ENCODE measurements around the gene P2RX3.

The P2RX3 gene

DNA sequence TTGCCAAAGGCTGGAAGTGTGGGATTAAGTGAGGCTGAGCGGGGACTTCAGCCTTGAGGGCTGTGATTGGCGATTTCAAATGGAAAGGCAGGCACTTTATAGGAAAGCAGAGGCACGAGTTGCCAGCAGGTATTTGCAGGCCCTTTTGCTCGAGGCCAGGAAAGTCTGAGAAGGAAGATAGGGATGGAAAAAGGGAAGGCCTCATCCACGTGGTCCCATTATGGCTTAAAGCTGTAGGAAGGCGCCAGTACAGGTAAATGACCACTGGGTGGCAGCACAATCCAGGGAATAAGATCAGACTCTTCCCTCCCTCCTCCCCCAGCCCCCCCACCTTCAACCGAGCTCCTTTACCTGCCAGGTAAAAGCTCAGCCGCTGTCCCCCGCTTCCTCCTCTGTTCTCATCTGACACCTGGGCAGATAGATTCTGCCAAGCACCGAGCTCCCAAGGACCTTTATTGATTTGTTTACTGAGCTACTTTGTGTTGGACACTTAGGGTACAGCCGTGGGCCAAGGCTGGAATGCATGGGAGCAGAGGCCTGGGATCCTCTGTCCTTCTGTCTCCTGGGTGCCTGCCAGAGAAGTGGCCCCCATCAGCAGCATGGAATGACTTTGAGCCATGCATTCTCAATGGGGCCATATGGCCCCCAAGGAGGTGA lies 7.5 kb downstream of the P2RX3 start:
- ChIA-PET CTCF (interaction anchor here (0.8 to 7.2 kb wide), 40 partner anchors 9 to 1331 kb away, joined by 3 to 60 read pairs (median 4); partner anchors contain the start of genes P2RX3, RTN4RL2 and SSRP1), POLR2A (no interaction called here)
- TF ChIP-seq, protein P1, sequence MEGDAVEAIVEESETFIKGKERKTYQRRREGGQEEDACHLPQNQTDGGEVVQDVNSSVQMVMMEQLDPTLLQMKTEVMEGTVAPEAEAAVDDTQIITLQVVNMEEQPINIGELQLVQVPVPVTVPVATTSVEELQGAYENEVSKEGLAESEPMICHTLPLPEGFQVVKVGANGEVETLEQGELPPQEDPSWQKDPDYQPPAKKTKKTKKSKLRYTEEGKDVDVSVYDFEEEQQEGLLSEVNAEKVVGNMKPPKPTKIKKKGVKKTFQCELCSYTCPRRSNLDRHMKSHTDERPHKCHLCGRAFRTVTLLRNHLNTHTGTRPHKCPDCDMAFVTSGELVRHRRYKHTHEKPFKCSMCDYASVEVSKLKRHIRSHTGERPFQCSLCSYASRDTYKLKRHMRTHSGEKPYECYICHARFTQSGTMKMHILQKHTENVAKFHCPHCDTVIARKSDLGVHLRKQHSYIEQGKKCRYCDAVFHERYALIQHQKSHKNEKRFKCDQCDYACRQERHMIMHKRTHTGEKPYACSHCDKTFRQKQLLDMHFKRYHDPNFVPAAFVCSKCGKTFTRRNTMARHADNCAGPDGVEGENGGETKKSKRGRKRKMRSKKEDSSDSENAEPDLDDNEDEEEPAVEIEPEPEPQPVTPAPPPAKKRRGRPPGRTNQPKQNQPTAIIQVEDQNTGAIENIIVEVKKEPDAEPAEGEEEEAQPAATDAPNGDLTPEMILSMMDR (IDR thresholded peaks at IDR 0.05; ENCODE audit: control extremely low read depth, extremely low read depth, low read depth, missing control alignments), result peak; percentile 80
- DNase-seq (ENCODE audit: extremely low spot score), result peak; percentile 80

DNA sequence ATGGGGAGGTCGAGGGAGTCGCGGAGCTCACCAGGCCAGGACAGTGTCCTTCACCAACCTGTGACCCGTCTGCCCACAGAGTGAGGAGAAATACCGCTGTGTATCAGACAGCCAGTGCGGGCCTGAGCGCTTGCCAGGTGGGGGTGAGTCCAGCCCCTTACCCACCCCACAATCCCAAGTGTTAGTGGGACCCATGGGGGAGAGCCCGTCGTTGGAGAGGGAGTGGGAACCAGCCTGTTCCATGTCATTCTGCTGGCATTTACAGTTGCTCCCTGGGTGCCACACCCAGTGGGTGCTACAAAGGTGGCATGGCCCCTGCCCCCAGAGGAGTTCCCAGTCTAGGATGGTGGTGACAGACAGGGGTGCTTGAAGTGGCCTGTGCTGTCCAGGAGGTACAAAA lies 9.2 kb downstream of the P2RX3 start:
- ChIA-PET POLR2A (no interaction called here), CTCF (interaction anchor here (0.7 to 7.2 kb wide), 13 partner anchors 11 to 1330 kb away, joined by 3 to 60 read pairs (median 7); partner anchors contain the start of genes P2RX3 and SSRP1)
- no peak for DNase-seq (ENCODE audit: extremely low spot score)
- TF ChIP-seq, protein P1 (IDR thresholded peaks at IDR 0.05; ENCODE audit: control extremely low read depth, extremely low read depth, low read depth, missing control alignments), result no peak

DNA sequence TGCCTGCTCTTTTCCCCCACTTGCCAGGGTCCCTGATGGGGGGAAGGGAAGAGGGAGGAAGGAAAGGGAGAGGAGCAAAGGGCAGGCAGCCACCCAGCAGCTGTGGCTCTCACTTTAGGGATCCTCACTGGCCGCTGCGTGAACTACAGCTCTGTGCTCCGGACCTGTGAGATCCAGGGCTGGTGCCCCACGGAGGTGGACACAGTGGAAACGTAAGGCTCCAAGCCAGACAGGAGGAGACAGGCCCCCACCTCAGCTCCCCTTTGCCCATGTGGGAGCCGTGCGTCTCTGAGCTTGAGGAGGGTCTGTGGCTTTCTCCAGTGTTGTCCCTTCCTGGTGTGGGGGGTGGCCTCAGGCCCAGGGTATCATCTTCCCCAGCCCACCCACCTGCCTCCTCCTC lies 9.9 kb downstream of the P2RX3 start:
- TF ChIP-seq, protein P1 (IDR thresholded peaks at IDR 0.05; ENCODE audit: control extremely low read depth, extremely low read depth, low read depth, missing control alignments), result no peak
- POLR2A ChIA-PET, result no interaction called here
- DNase-seq (ENCODE audit: extremely low spot score), result no peak
- CTCF ChIA-PET, result interaction anchor here (0.7 to 7.2 kb wide), 15 partner anchors 11 to 507 kb away, joined by 3 to 60 read pairs (median 5); partner anchors contain the start of gene SSRP1

DNA sequence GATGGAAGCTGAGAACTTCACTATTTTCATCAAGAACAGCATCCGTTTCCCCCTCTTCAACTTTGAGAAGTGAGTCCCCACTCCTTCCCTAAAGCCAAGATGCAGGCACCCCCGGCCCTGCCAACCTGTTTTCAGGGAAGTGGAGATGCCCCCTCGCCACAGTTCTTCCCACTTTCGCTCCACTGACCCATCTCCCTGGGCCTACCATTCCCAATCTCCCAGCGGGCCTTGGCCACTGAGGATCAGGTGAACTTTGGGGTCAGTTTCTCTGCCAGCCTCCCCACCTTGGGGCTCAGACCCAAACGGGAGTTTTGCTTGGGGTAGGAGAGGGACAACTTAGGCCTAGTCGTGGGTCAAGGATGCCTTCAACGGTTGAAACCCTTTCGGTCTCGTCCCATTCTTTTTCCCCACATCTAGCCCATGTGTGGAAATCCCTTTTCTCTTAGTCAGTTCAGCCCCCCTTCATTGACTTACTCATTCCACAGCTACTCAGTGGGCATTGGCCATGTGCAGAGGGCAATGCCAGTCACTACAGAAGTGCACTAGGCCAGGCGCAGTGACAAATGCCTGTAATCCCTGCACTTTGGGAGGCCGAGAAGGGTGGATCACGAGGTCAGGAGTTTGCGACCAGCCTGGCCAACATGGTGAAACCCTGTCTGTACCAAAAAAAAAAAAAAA lies 10.6 kb downstream of the P2RX3 start:
- POLR2A ChIA-PET, result no interaction called here
- TF ChIP-seq, protein P1 (IDR thresholded peaks at IDR 0.05; ENCODE audit: control extremely low read depth, extremely low read depth, low read depth, missing control alignments), result no peak
- no peak for DNase-seq (ENCODE audit: extremely low spot score)

DNA sequence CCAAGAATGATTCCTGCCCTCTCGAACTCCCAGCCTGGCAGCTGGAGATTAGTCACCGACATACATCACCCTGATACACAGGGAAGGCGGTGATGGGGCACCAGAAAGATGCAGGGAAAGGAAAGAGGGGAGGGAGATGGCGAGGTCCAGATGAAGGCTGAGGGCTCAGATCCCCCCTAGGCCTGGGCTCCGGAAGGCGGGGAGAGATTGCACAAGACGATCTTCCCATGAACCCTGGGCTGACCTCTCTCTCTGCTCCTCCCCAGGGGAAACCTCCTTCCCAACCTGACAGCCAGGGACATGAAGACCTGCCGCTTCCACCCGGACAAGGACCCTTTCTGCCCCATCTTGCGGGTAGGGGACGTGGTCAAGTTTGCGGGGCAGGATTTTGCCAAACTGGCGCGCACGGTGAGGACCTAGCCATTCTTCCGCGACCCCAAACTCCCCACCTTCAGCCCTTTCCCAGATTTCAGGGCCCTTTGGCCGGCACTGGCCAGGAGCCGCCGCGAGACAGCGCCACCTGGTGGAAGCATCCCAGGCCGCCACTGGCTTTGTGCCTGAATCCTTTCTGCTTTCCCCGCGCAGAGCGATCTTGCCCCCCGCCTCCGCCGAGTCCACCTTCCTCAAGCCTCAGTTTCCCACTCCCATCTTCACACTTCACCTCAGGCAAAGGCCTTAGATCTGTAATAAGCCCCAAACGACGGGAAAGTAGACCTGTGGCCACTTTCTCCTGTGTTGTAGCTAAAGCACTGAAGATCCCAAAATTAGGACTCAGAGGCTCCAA lies 11.5 kb downstream of the P2RX3 start:
- POLR2A ChIA-PET, result no interaction called here
- peak; percentile 81 for DNase-seq (ENCODE audit: extremely low spot score)
- CTCF ChIA-PET, result interaction anchor here (0.7 to 7.2 kb wide), 15 partner anchors 8 to 293 kb away, joined by 3 to 60 read pairs (median 5); partner anchors contain the start of genes P2RX3 and SSRP1
- TF ChIP-seq, protein P1 (IDR thresholded peaks at IDR 0.05; ENCODE audit: control extremely low read depth, extremely low read depth, low read depth, missing control alignments), result peak; percentile 85

More for the DNA sequence above, 10.6 kb downstream of the P2RX3 start:
- CTCF ChIA-PET, result interaction anchor here (0.7 to 7.2 kb wide), 16 partner anchors 10 to 507 kb away, joined by 3 to 60 read pairs (median 4); partner anchors contain the start of genes P2RX3 and SSRP1

DNA sequence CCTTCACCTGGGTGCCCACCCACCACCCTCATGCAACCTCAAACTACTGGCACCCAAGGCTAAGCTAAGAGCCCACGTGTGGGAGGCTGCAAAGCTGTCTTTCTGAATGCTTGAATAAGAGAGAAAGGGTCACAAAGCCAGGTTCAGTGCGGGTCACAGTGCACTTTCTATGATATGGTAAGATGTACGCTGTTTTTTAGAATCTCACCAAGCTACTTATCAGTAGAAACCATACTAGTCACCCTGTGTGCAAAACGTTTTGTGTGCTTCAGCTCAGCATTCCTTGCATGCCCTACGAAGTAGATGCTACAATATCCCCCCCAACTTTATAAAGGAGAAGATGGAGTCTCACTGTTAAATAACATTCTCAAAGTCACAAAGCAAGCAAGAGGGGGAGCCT lies 14.9 kb downstream of the P2RX3 start:
- CTCF ChIA-PET, result interaction anchor here (0.7 to 2.5 kb wide), 11 partner anchors 9 to 292 kb away, joined by 3 to 13 read pairs (median 5); partner anchors contain the start of gene P2RX3
- TF ChIP-seq, protein P1 (IDR thresholded peaks at IDR 0.05; ENCODE audit: control extremely low read depth, extremely low read depth, low read depth, missing control alignments), result no peak
- POLR2A ChIA-PET, result no interaction called here
- no peak for DNase-seq (ENCODE audit: extremely low spot score)
